Activated T-cell treated with anti-CD3 and anti-CD28 coated beads, Interleukin-2, amount 50 U/mL, for 1 hour (primary cell): ENCODE data around the gene HNRNPD.
"Not testable (repeated sequence)": the region's sequence is repeated elsewhere in the genome, so short reads cannot be mapped to it uniquely, and the experiment has no call there.

Experiments
- DNase-seq: peaks from one replicate; pipeline ENCODE4 v3.0.0-alpha.2; 2020

The HNRNPD gene, protein sequence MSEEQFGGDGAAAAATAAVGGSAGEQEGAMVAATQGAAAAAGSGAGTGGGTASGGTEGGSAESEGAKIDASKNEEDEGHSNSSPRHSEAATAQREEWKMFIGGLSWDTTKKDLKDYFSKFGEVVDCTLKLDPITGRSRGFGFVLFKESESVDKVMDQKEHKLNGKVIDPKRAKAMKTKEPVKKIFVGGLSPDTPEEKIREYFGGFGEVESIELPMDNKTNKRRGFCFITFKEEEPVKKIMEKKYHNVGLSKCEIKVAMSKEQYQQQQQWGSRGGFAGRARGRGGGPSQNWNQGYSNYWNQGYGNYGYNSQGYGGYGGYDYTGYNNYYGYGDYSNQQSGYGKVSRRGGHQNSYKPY

DNA sequence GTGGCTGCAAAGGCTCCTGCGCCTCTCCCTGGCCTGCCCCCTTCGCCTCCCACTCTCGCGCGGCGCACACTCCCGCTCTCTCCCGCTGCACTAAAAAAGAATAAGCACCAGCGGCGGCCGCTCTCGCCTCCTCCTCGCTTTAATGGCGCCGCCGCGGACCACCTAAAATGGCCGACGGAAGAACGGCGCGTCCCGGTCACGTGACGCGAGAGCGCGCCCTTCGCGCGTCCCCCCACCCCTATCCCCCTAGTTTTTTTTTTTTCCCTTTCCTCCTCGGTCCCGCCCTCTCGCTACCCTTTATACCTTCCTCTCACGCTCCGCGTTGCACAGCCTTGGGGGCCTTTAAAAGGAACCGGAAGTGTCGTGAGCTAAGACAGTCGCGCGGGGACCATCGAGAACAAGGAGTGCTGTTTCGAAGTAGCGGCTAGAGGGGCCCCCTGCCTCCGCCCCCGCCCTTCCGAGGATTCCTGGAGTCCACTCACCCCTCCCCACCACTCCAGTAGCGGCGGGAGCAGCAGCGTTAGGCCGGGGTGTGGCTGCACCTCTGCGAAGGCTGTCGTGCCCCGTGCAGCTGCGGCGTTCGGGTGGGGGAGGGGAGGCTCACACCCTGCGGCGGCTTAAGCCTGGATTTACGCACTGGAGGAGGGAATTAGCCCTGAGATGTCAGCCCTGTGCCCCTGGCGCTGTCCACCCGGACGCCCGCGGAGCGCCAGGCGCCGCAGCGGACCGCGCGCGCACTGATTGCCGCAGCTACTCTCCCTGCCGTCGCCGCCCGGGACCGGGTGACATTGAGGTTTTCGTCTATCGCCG lies at the start of gene HNRNPD:
Gene HNRNPD (minus strand): TSS at position 176 of the 810 bp plus-strand sequence. CDS start 313 bp downstream, outside the sequence.
- peak; percentile 84 for DNase-seq

DNA sequence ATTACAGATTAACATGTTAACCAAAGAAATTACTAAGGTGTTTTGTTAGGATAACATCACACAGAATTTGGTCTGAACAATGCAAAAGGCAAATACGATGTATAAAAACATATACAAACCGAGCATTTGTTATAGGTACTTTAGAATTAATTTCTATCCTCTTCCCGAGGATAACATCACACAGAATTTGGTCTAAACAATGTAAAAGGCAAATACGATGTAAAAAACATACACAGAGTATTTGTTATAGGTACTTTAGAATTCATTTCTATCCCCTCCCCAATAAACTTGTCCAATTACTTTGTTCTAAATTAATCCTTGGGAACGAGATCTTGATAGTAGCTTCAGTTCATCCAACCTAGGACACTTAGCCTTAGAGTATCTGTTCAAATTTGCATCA lies 48.8 kb upstream of the HNRNPD start:
- no peak for DNase-seq

DNA sequence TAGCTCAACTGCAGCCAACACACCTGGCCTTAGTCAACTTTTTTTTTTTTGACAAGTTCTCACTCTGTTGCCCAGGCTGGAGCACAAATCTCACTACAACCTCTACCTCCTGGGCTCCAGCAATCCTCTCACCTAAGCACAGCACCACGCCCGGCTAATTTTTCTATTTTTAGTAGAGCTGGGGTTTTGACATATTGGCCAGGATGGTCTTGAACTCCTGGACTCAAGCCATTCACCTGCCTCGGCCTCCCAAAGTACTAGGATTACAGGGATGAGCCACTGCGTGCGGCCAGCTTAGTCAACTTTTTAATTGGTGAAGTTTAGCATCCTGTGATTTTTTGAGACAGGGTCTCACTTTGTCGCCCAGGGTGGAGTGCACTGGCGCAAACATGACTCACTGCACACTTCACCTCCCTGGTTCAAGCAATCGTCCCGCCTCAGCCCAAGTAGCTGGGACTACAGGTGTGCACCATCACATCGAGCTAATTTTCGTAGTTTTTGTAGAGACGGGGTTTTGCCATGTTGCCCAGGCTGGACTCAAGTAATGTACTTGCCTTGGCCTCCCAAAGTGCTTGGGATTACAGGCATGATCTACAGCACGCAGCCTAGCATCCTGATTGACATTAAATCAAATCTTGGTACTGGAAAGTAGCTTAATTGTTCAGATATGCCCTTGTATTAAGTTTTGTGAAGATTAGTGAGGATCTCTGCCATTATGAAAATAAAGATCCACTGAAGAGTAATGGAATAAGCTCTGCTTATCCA lies 48.2 kb upstream of the HNRNPD start:
- no peak for DNase-seq

DNA sequence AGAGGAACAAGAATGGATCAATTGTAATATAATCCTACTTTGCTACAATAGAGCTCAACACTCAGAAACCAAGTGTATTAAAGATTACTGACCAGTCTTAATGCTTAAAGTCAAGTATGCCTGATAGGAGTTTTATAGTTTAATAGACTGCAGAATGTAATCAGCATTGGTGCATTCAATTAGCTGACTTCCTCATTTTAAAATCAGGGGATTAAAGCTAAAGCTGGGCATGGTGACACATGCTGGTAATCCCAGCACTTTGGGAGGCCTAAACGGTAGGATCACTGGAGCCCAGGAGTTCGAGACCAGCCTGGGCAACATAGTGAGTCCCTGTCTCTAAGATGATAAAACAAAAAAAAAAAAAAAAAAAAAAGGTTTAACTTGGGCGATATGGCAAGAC lies 45.7 kb upstream of the HNRNPD start:
- no peak for DNase-seq

DNA sequence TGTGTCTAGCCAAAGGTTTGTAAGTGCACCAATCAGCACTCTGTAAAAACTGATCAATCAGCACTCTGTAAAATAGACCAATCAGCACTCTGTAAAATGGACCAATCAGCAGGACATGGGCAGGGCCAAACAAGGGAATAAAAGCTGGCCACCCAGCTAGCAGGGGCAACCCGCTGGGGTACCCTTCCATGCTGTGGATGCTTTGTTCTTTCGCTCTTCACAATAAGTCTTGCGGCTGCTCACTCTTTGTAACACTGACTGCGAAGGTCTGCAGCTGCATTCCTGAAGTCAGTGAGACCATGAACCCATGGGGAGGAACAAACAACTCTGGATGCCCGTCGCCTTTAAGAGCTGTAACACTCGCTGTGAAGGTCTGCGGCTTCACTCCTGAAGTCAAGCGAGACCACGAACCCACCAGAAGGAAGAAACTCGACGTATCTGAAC lies 42.2 kb upstream of the HNRNPD start:
- DNase-seq, result no peak

DNA sequence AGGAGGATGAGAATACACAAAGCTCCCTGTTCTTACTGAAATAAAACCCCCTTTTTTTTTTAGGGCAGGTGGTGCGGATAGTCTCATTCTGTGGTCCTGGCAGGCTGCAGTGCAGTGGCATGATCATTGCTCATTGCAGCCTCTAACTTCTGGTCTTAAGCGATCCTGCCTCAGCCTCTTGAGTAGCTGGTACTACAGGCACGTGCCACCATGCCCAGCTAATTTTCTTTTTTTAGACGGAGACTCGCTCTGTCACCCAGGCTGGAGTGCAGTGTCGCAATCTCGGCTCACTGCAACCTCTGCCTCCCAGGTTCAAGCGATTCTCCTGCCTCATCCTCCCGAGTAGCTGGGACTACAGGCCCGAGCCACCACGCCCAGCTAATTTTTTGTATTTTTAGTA lies 41.3 kb upstream of the HNRNPD start:
- DNase-seq, result not testable (repeated sequence)

DNA sequence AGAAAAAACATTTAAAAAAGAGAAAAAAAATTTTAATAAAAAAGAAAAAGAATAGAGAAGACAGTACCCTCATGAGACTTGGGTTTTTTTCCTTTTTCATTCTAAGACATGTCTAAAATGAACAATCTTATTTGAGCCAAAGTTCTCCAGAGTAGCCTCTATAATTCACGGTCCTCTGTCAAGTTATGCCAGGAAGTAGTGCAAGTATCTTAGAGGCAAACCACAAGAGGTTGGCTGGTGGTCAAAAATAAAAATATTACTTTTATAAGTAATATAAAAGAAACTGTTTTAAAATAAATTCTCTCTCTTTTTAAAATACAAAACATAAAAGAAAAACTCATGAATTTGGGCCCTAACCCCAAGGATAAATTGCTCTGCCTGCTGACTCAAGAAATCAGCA lies 29.9 kb upstream of the HNRNPD start:
- DNase-seq, result no peak

DNA sequence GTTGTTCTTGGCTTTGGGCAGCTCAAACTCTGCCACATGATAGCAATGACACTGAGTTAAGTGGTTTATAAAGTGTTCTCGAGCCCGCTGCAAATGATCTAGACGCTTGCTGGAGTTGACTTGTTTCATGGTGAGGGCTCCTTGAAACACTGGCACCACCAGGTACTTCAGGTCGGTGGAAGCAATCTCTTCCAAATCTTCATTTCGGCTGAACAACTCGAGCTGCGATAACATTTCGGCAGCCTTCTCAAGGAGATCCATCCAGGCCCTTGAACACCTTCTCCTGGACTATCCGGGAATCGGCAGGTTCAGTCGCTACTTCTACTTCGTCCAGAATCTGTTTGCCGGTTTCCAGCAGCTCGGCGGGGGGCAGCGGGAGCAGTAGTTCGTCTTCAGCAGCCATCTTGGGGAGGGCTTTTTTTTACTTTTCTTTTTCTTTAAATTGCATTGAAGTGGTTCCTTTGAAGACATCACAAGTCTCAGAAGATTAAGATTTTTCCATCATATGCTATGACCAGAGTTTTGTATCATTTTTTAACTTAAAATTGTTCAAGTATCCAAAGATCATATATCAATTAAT lies 28.5 kb upstream of the HNRNPD start:
- no peak for DNase-seq

DNA sequence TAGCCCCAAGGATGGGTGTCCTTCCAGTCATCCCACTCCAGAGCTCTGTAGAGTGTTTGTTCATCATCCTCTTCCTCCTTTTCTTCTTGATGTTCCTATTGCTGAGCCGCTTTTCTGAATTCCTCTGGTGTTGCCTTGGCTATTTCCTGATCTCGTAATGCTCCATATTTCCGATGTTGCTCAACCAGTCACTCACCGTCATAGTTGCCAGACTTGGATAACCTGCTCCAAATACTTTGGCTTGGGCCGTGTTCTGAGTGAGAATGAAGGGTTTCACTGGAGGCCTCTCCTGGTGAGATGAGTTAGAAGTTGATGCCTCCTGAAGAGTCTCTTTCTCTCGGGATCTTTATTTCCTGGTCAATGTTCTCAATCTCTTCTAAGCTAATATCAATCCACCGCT lies 27.8 kb upstream of the HNRNPD start:
- no peak for DNase-seq

DNA sequence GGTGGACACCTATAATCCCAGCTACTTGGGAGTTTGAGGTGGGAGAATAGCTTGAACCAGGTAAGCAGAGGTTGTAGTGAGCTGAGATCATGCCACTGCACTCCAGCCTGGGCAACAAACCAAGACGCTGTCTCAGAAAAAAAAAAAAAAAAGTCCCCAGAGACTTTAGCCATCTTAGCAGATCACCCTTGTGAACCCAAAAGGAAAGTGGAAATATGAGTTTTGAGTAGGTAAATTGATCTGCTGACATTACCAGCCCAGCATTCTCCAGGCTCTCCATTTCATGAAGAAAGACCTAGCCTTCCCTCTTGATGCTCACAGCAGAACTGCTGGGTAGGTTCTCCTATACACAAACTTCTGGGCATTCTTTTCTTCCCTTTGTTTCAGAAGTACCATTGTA lies 24.5 kb upstream of the HNRNPD start:
- DNase-seq, result no peak

DNA sequence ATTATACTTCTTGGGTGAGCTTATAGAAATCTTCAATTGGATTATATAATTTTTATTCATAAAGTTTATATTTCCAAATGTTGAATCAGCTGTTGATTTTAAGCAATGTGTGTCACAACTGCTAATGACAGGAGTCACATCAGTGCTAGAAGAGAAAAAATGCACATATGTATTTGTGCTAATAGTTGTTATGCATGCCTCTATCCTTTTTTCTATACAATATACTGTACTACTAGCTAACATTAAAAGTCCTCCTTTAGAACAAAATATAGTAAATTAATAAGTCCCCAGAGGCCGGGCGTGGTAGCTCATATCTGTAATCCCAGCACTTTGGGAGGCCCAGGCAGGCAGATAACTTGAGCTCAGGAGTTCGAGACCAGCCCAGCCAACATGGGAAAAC lies 23.7 kb upstream of the HNRNPD start:
- no peak for DNase-seq

DNA sequence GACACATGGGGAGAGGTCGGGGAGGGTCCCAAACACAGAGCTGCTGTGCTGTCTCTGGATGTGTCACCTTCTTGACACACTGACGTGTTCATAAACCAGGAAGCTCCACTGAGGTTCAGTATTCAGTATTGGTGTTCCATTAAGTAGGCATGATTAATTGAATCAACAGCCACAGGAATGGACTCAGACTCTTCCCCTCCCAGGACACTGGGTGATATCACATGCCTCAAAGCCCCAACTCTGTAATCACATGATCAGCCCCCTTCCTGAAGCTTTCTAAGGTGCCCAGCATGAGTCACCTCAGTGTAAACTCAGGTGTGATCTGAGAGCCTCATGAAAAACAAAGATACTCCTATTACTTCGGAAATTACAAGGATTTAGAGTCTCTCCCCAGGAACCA lies 21.1 kb upstream of the HNRNPD start:
- DNase-seq, result no peak

DNA sequence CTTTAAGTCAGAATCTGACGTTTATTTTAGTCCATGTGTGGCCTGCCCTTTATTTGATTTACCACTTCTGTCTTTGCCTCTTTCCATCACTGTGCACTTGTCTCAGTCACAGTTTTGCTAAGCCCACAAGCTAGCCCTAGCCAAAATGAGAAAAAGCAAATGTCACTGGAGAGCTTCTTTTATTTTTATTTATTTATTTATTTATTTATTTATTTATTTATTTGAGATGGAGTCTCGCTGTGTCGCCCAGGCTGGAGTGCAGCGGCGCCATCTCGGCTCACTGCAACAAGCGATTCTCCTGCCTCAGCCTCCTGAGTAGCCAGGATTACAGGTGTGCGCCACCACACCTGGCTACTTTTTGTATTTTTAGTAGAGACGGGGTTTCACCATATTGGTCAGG lies 16.3 kb upstream of the HNRNPD start:
- not testable (repeated sequence) for DNase-seq

DNA sequence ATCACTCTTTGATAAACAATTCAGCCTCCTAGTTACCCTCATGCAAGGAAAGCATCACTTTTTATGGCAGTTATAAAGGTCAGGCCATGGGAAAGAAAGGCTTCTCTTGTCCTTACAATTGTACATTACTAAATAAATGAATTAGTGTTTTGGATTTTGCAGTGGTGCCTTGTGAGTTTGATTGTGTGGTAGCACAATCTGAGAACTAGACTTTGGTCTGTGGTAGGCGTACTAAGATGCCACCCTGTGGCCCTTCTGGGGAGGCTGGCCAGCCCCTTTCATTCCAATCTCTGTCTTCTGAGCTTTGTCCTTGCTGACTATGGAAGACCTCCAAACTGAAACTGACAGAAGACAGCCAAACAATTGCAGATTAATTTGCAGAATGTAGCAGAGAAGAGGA lies 14.6 kb upstream of the HNRNPD start:
- DNase-seq, result no peak

DNA sequence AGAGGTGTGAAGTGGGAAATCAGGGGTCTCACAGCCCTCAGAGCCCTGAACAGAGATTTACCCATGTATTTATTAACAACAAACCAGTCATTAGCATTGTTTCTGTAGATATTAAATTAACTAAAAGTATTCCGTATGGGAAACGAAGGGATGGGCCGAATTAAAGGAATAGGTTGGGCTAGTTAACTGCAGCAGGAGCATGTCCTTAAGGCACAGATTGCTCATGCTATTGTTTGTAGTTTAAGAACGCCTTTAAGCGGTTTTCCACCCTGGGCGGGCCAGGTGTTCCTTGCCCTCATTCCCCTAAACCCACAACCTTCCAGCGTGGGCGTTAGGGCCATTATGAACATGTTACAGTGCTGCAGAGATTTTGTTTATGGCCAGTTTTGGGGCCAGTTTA lies 12.5 kb upstream of the HNRNPD start:
- not testable (repeated sequence) for DNase-seq

DNA sequence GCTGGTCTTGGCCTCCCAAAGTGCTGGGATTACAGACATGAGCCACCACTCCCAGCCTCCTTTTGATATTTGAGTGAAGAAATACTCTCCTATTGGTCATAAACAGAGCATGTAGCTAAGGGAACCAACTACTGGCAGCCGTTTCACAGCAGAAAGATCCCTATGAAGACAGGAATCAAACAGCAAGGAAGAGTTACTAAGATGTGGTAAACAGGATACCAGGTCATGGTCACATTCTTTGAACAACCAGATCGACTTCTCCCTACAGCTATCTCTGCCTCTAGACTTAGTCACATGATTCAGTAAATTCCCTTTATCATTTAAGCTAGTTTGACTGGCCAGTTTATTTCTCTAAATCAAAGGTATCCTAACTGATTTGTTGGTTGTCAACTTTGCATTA lies 9.0 kb upstream of the HNRNPD start:
- no peak for DNase-seq

DNA sequence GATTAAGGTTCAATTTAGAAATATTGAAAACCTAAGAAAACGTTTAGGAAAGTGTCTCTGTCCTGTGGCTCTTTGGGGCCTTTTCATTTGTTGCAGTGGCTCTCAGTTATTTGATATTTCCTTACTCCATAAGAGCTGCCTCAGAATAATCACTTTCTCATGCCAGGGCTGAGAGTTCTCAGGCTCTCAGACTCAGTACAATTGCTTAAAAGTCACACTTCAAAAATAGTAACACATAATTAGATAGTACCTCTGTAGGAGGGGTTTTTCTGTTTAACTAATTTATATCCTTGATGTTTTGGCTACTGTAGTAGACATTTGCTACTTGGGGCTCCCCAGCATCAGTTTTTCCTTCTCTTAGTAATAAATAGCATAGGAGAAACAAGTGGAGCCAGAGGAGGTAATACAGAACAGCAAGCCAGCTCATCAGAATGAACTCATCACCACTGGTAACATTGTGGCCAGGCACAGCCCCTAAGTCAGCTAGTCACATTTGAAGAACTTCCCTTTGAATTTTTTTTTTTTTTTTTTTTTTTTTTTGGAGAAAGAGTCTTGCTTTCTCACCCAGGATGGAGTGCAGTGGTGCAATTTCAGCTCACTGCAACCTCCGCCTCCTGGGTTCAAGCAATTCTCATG lies 8.0 kb upstream of the HNRNPD start:
- DNase-seq, result no peak

DNA sequence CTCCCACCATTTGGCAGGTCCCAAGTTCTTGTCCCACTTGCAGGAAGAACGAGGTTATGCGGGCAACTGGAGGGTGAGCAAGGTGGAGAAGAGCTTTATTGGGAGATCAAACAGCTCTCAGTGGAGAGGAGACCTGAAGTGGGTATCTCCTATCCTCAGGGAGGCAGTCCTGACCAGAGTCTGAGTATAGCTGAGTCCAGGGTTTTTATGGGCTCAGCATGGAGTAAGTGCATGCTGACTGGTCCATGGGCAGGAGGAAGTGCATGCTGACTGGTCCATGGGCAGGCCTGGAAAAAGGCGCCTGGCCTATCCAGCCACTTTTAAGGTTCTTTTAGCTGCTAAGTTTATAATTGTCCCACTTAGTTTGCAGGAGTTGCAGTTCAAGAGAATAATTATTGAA lies 7.4 kb upstream of the HNRNPD start:
- DNase-seq, result no peak

DNA sequence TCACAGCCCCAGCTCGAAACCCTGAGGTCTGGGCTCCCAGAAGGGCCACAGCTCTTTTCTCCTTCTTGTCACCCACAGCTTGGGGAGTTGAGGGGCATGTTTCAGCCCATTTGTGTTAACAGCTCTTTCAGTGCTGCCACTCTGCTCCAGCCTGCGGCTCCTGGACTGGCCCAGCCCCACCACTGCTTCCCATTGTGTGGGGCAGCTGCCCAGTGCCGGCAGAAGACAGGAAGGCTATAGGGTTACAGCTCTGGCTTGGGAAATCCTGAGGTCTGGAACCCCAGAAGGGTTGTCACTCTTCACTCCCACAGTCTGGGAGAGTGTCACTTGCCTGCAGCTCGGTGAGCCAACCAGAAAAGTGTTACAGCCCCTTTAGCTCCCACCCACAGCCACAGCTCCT lies 7.0 kb upstream of the HNRNPD start:
- no peak for DNase-seq

DNA sequence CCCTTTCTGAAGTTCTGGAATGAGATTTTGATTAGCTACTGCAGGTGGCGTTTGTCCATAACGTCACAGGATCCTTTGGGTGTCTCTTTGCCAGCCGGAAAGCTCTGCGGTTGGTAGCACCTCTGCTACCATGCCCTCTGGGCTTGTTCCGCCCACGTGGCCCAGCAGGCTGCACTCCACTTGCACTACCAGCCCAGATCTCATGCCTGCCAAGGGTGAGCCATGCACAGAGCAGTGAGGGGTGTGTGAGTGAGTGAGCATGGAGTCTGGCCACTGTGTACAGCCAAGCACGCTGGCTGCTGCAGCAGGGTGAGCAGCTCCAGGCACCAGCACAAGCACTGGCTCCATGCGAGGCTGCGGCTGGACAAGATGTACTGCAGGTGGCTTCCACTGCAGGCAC lies 6.6 kb upstream of the HNRNPD start:
- DNase-seq, result no peak

DNA sequence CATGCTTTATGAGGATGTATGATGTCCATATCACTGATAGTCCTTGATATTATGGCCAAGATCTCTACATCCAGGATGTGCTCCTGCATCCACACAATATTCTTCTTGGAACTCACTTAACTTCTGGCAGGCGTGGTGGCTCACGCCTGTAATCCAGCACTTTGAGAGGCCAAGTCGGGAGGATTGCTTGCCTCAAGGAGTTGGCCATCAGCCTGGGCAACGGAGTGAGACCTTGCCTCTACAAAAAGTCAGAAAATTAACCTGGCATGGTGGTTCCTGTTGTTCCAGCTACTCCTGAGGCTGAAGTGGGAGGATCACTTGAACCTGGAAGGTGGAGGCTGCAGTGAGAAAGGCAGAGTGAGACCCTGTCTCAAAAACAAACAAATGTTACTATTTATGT lies 2.3 kb upstream of the HNRNPD start:
- no peak for DNase-seq

DNA sequence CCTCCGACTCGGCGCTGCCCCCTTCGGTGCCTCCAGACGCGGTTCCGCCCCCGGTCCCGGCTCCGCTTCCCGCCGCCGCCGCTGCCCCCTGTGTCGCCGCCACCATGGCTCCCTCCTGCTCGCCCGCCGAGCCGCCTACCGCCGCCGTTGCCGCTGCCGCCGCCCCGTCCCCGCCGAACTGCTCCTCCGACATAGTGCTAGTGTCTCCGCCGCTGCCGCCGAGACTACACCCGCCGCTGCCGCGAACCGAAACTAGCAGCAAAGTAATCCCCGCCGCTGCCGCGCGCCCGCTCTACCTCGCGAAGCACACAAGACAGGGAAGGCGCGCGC lies 340 bp downstream of the HNRNPD start:
- DNase-seq, result no peak
